Measurements from ENCODE around the gene GFER. TPM values are rescaled to one million over a fixed set of nuclear protein-coding genes. Genes with fewer than 3 reads are reported as not detected.

GFER gene
- total and polyA plus RNA-seq, 4 donors, result 7.4 to 63.5 (median 25.6) TPM

DNA sequence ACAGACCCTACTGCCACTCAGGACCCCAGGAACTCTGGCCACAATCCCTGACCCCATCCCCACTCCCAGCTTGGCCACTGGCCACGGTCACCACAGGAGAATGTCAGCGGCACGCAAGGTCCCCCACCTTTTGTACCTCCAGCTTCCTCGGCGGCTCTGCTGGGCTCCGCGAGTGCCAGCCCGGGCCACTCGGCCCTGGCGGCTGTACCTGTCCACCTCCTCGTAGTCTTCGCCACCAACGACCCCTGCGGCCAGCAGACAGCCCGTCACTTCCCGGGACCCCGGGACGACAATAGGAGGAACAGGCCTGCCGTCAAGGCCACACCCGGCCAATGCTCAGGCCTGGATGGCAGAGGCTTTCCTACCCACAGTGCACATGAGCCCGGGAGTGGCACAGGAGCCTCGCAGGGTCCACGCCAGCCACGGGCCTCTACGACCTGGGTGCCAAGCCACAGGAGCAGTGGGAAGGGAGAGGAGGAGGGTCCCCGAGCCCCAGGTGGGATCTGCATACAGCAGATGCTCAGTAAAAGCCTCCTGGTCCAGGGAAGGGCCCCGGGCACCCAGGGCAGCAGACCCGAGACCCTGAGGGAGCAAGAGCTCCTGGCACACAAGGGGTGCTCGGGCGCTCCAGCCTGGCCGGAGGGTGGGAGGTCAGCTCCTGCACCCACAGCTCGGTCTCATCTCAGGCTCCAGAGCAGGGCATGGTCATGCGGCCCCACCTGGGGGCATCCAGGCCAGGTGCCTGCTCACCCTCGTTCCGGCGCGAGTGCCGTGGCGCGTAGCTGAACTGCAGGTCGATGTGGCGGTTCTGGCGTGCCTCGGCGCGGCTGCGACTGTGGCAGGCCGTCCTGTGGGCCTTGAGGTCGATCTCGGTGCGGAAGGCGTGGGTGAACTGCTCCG is 17.7 kb downstream of the GFER start:
- no peaks in the 10 kb centered on the region for H3K27me3 ChIP-seq (ENCODE audit: control insufficient read depth in 3 of 3, insufficient read depth in 3 of 3, low read length in 2 of 3)
- H3K36me3 ChIP-seq (ENCODE audit: control insufficient read depth in 4 of 4, insufficient read depth in 4 of 4, low read length in 4 of 4), result peaks cover 0 to 58% (median 26%) of the 10 kb centered on the region in 4 donors
- no peak overlapping the region for H3K4me3 ChIP-seq
- 96% methylated on average over 51 to 53 of the region's 53 CpGs for WGBS, 2 donors
- H3K4me1 ChIP-seq (ENCODE audit: control insufficient read depth in 5 of 5, insufficient read depth in 5 of 5, low read length in 5 of 5), result peaks cover 0 to 24% (median 6%) of the 10 kb centered on the region in 5 donors
- ATAC-seq (ENCODE audit: insufficient read depth, low FRiP score), result no peak
- no peak overlapping the region for H3K9ac ChIP-seq (ENCODE audit: insufficient read depth in 1 of 2, low read length in 2 of 2)
- H3K9me3 ChIP-seq (ENCODE audit: control insufficient read depth in 4 of 4, insufficient read depth in 3 of 4, low read length in 3 of 4), result no peaks in the 10 kb centered on the region
- no peak for DNase-seq
- TF ChIP-seq, protein P1, sequence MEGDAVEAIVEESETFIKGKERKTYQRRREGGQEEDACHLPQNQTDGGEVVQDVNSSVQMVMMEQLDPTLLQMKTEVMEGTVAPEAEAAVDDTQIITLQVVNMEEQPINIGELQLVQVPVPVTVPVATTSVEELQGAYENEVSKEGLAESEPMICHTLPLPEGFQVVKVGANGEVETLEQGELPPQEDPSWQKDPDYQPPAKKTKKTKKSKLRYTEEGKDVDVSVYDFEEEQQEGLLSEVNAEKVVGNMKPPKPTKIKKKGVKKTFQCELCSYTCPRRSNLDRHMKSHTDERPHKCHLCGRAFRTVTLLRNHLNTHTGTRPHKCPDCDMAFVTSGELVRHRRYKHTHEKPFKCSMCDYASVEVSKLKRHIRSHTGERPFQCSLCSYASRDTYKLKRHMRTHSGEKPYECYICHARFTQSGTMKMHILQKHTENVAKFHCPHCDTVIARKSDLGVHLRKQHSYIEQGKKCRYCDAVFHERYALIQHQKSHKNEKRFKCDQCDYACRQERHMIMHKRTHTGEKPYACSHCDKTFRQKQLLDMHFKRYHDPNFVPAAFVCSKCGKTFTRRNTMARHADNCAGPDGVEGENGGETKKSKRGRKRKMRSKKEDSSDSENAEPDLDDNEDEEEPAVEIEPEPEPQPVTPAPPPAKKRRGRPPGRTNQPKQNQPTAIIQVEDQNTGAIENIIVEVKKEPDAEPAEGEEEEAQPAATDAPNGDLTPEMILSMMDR (IDR thresholded peaks at IDR 0.05; ENCODE audit: control extremely low read depth, extremely low read depth), result no peak
- H3K27ac ChIP-seq (ENCODE audit: low read depth in 1 of 2, low read length in 1 of 2), result no peak overlapping the region

DNA sequence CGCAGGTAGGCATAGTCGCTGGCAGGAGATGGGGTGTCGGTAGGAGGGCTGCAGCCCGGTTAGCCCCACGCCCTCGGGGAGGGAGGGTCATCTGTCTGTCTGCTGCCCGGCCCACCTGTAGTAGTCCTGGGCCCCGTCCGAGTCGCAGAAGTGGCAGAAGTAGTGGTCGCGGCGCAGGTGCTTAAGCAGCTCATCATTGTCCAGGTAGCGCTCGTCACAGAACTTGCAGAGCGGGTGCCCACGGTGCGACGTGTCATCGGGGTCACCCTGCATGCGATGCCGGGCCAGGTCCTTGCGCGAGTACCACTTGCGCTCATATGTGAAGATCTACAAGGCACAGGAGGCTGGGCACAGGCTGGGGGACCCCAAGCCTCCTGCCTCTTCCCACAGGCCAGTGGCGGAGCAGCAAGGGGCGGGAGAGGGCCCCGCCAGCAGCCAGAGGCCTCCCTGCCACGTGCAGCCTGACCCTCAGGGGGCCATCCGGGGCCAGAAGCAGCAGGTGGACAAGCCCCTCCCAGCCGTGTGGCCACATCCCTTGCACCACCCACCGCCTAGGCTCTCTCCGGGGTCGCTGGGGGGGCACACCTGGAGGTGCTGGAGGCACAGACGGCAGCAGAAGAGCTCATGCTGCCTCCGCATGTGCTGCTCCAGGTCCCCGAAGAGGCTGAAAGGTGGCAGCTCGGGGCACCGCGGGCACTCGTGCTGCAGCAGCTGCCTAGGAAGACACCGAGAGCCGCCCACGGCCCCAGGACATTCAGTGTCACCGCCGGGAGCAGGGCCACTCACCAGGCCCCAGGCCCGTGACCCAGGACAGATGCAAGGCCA is 18.6 kb downstream of the GFER start:
- DNase-seq, result no peak
- no peak for ATAC-seq (ENCODE audit: insufficient read depth, low FRiP score)
- no peak overlapping the region for H3K9ac ChIP-seq (ENCODE audit: insufficient read depth in 1 of 2, low read length in 2 of 2)

DNA sequence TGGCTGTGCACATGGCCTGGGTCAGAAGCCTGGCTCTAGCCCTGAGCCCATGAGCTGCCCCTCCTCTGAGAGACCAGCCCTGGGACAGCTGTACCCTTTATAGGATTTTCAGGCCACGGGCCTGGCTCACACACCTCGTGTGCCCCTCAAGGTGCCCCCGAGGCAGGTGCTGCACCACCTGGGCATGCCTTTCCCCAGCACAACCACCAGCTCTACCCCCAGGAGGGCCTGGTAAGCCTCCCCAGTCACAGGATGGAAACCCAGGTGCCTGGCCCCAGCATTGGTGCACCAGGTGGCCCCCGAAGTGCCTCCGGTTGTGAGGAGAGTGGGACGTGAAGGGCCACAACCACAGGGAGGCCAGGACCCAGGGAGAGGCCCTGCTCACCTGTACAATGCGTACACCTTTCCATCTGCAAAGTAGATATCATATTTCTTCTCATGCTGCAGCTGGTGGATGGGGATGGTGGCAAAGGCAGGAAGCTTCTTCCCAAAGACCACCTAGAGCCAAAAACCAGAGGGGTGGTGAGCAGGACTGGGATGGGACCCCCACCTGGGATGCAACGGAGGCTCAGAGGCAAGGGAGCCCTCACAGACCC is 19.3 kb downstream of the GFER start:
- TF ChIP-seq, protein P1 (IDR thresholded peaks at IDR 0.05; ENCODE audit: control extremely low read depth, extremely low read depth), result no peak
- Histone ChIP-seq H3K36me3 (ENCODE audit: control insufficient read depth in 4 of 4, insufficient read depth in 4 of 4, low read length in 4 of 4) (peaks cover 3 to 54% (median 23%) of the 10 kb centered on the region in 4 donors), H3K27me3 (ENCODE audit: control insufficient read depth in 3 of 3, insufficient read depth in 3 of 3, low read length in 2 of 3) (no peaks in the 10 kb centered on the region), H3K4me3 (no peak overlapping the region), H3K9me3 (ENCODE audit: control insufficient read depth in 4 of 4, insufficient read depth in 3 of 4, low read length in 3 of 4) (no peaks in the 10 kb centered on the region), H3K4me1 (ENCODE audit: control insufficient read depth in 5 of 5, insufficient read depth in 5 of 5, low read length in 5 of 5) (peaks cover 0 to 40% (median 12%) of the 10 kb centered on the region in 5 donors), H3K9ac (ENCODE audit: insufficient read depth in 1 of 2, low read length in 2 of 2) (no peak overlapping the region), H3K27ac (ENCODE audit: low read depth in 1 of 2, low read length in 1 of 2) (no peak overlapping the region)
- 84 to 89% methylated on average over 8 of the region's 8 CpGs for WGBS, 2 donors
- ATAC-seq (ENCODE audit: insufficient read depth, low FRiP score) (no peak), DNase-seq (no peak)

More for the DNA sequence above, 18.6 kb downstream of the GFER start:
- Histone ChIP-seq H3K9me3 (ENCODE audit: control insufficient read depth in 4 of 4, insufficient read depth in 3 of 4, low read length in 3 of 4) (no peaks in the 10 kb centered on the region), H3K27ac (ENCODE audit: low read depth in 1 of 2, low read length in 1 of 2) (no peak overlapping the region), H3K4me1 (ENCODE audit: control insufficient read depth in 5 of 5, insufficient read depth in 5 of 5, low read length in 5 of 5) (peaks cover 0 to 33% (median 6%) of the 10 kb centered on the region in 5 donors), H3K4me3 (no peak overlapping the region), H3K27me3 (ENCODE audit: control insufficient read depth in 3 of 3, insufficient read depth in 3 of 3, low read length in 2 of 3) (no peaks in the 10 kb centered on the region), H3K36me3 (ENCODE audit: control insufficient read depth in 4 of 4, insufficient read depth in 4 of 4, low read length in 4 of 4) (peaks cover 1 to 56% (median 26%) of the 10 kb centered on the region in 4 donors)
- TF ChIP-seq, protein P1 (IDR thresholded peaks at IDR 0.05; ENCODE audit: control extremely low read depth, extremely low read depth), result no peak
- WGBS, 2 donors, result 93 to 94% methylated on average over 47 of the region's 47 CpGs
